Pancreas (tissue), 10 donors: ENCODE data around the gene SMIM28. TPM values are rescaled to one million over a fixed set of nuclear protein-coding genes. Genes with fewer than 3 reads are reported as not detected.

Source experiments
- ATAC-seq, 4 donors: fragments of 200-7000 bp; cut with Tn5 transposase; one replicate each; pipeline versions ENCODE4 v1.8.0 to v1.9.1; 2020; ENCODE audit warnings: mild to moderate bottlenecking in 4 of 4, moderate library complexity in 4 of 4
- DNase-seq, 6 donors: peaks; one replicate each; pipeline ENCODE4 v3.0.0-alpha.2; 2020
- FAIRE-seq: peaks from 2 replicates; lab custom pipeline; 2012; peaks lifted over from hg19 to GRCh38; lab: Jason Lieb, UNC
- H3K27ac ChIP-seq, 4 donors: fragments of 200-600 bp; sonication (generic); 1 replicate in 3 of 4; 2 replicates in 1 of 4; pipeline versions ENCODE4 v1.5.0 to v1.8.0; 2020
- H3K27me3 ChIP-seq, 4 donors: fragments of 200-600 bp; one replicate each; pipeline ENCODE4 v1.8.0; 2021
- H3K36me3 ChIP-seq, 3 donors: fragments of 200-600 bp; sonication (generic) in 1 of 3; one replicate each; pipeline versions ENCODE4 v1.5.0 to v1.8.0; 2020 to 2021
- H3K4me1 ChIP-seq, 3 donors: fragments of 200-600 bp; one replicate each; pipeline ENCODE4 v1.8.0; 2021
- H3K4me3 ChIP-seq, 4 donors: fragments of 200-600 bp; sonication (generic) in 2 of 4; one replicate each; pipeline versions ENCODE4 v1.5.0 to v1.8.0; 2020 to 2021
- H3K9me3 ChIP-seq, 4 donors: fragments of 200-600 bp; one replicate each; pipeline ENCODE4 v1.8.0; 2021
- WGBS, 2 donors: extraction: QIAGEN DNeasy Blood & Tissue Kit; methylation state at CpG; one replicate each; pipeline ENCODE4 v1.1.7; 2013; 5-methylcytosine and 5-hydroxymethylcytosine counted together
- intact Hi-C, 3 donors: fragments of 100-400 bp; cut with DNase I; formaldehyde crosslinking; loops; one replicate each; pipeline versions ENCODE4 v1.11.1 to v1.14.2; 2022
- polyA plus RNA-seq, 2 donors: library from polyadenylated mRNA; stranded (reverse); fragments of 200-250 nt; gene quantifications; one replicate each; pipeline ENCODE4 v1.2.3, GENCODE V29; 2013
- total RNA-seq, 6 donors: library from RNA; stranded (reverse); fragmentation: NEBNext Ultra II Directional in 4 of 6; extraction: Animal tissue kit (Norgen Biotek cat#: 25700) in 4 of 6; gene quantifications; one replicate each; pipeline versions ENCODE4 v1.2.1 to v1.2.4, GENCODE V29; 2021 to 2023
- TF ChIP-seq, protein P1 (sequence below), 4 donors: fragments of 200-600 bp; sonication (generic) in 3 of 4; IDR thresholded peaks; one replicate each; pipeline versions ENCODE4 v1.5.0 to v1.8.0; 2021; ENCODE audit warnings: antibody characterized with exemption in 4 of 4
- donor health status: healthy with polysubstance abuse.
- donor health status: DM: no; HTN: no; CAD: no; lungs with moderate emphysema.
- donor health status: DM: no; HTN: no; CAD: no.
- donor health status: control.
- donor health status: control.
- donor health status: Bipolar disorder and iron deficiency.
- donor health status: DM: yes; HTN: yes; CAD: no.
- donor health status: DM: no; HTN: no; CAD: no.
- donor health status: DM: no; HTN: no; CAD: no.
- donor health status: DM: yes; HTN: yes; CAD: no.

Gene SMIM28
- total and polyA plus RNA-seq, 8 donors, result not detected

DNA sequence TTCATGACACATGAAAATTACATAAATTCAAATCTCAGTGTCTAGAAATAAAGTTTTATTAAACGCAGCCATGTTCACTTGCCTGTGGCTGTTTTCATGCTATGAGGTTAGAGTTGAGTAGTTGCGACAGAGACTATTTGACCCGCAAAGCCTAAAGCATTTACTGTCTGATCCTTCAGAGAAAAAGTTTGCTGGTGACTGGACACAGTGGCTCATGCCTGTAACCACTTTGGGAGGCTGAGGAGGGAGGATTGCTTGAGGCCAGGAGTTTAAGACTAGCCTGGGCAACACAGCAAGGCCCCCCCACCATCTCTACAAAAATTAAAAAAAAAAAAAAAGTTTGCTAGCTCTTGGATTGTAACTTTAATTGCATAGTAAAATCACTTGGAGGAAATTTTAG is 9.2 kb downstream of the SMIM28 start:
- Histone ChIP-seq H3K27ac (no peak overlapping the region), H3K4me3 (no peak overlapping the region), H3K4me1 (peaks cover 0 to 5% (median 5%) of the 10 kb centered on the region in 3 donors), H3K9me3 (no peaks in the 10 kb centered on the region), H3K36me3 (no peaks in the 10 kb centered on the region), H3K27me3 (no peaks in the 10 kb centered on the region)
- DNase-seq (no peak), FAIRE-seq (no peak), ATAC-seq (no peak)
- TF ChIP-seq, protein P1, sequence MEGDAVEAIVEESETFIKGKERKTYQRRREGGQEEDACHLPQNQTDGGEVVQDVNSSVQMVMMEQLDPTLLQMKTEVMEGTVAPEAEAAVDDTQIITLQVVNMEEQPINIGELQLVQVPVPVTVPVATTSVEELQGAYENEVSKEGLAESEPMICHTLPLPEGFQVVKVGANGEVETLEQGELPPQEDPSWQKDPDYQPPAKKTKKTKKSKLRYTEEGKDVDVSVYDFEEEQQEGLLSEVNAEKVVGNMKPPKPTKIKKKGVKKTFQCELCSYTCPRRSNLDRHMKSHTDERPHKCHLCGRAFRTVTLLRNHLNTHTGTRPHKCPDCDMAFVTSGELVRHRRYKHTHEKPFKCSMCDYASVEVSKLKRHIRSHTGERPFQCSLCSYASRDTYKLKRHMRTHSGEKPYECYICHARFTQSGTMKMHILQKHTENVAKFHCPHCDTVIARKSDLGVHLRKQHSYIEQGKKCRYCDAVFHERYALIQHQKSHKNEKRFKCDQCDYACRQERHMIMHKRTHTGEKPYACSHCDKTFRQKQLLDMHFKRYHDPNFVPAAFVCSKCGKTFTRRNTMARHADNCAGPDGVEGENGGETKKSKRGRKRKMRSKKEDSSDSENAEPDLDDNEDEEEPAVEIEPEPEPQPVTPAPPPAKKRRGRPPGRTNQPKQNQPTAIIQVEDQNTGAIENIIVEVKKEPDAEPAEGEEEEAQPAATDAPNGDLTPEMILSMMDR (IDR thresholded peaks at IDR 0.05), result no peak
- WGBS, 2 donors, result 95 to 98% methylated on average over 3 of the region's 3 CpGs
- intact Hi-C loops, result no loop called here

DNA sequence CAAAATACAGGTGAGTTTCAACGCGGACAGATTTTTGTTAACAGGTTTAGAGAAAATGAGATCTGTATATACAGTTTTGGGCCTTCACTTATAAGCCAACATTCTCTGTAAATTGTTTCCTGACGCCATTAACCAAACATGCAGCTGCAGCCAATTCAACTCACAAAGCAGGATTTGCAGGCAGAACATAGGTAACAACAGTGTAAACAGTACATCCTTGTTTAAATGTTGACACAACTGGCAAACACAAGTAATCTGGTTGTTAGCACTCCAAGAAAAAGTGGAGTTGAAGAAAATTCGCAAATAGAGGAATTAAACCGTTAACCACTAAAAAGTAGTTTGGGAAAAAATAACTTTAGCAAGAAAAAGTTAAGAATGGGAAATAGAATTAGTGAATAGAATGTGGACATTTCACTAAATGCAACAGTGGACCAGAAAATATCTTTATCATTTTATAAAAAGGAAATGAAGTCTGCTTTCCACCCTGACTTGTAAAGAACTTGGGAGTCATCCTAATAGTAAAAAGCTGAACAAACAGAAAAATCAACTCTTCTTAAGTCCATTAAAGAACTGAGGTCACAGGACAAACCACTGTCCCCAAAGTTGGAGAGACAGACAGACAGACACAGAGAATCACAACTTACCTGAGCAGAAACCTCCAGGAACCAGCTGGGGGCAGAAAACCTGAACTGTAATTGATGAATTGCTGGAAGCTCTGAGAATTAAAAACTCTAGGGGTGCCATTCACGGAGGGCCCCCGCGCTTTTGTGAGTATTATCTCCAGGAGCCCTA is 10.1 kb downstream of the SMIM28 start:
- FAIRE-seq (no peak), DNase-seq (no peak)

DNA sequence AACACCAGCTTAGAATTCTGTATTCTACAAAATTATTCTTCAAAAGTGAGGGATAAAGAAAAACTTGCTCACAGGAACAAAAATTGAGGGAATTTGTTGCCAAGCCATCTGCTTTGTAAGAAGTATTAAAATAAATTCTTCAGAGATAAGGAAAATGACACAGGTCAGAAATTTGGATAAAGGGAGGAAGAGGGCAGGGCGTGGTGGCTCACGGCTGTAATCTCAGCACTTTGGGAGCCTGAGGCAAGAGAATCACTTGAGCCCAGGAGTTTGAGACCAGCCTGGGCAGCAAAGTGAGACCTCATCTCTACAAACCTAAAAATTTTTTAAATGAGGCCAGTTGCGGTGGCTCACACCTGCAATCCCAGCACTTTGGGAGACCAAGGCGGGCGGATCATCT is 11.8 kb downstream of the SMIM28 start:
- intact Hi-C loops, result no loop called here
- FAIRE-seq (no peak), DNase-seq (no peak), ATAC-seq (no peak)
- no peak overlapping the region for H3K4me3 ChIP-seq
- peaks cover 0 to 5% (median 5%) of the 10 kb centered on the region in 3 donors for H3K4me1 ChIP-seq
- 93 to 96% methylated on average over 5 of the region's 5 CpGs for WGBS, 2 donors
- no peaks in the 10 kb centered on the region for H3K27me3 ChIP-seq
- H3K27ac ChIP-seq, result no peak overlapping the region
- H3K36me3 ChIP-seq, result no peaks in the 10 kb centered on the region
- TF ChIP-seq, protein P1 (IDR thresholded peaks at IDR 0.05), result no peak
- no peaks in the 10 kb centered on the region for H3K9me3 ChIP-seq

More for the DNA sequence above, 10.1 kb downstream of the SMIM28 start:
- TF ChIP-seq, protein P1 (IDR thresholded peaks at IDR 0.05), result no peak
- Histone ChIP-seq H3K27me3 (no peaks in the 10 kb centered on the region), H3K4me3 (no peak overlapping the region), H3K9me3 (no peaks in the 10 kb centered on the region), H3K27ac (no peak overlapping the region), H3K4me1 (peaks cover 0 to 5% (median 5%) of the 10 kb centered on the region in 3 donors), H3K36me3 (no peaks in the 10 kb centered on the region)
- WGBS, 2 donors, result 49 to 53% methylated on average over 8 of the region's 8 CpGs
- intact Hi-C loops, result no loop called here
- ATAC-seq, result peak; percentile 23 to 74 (median 42)

DNA sequence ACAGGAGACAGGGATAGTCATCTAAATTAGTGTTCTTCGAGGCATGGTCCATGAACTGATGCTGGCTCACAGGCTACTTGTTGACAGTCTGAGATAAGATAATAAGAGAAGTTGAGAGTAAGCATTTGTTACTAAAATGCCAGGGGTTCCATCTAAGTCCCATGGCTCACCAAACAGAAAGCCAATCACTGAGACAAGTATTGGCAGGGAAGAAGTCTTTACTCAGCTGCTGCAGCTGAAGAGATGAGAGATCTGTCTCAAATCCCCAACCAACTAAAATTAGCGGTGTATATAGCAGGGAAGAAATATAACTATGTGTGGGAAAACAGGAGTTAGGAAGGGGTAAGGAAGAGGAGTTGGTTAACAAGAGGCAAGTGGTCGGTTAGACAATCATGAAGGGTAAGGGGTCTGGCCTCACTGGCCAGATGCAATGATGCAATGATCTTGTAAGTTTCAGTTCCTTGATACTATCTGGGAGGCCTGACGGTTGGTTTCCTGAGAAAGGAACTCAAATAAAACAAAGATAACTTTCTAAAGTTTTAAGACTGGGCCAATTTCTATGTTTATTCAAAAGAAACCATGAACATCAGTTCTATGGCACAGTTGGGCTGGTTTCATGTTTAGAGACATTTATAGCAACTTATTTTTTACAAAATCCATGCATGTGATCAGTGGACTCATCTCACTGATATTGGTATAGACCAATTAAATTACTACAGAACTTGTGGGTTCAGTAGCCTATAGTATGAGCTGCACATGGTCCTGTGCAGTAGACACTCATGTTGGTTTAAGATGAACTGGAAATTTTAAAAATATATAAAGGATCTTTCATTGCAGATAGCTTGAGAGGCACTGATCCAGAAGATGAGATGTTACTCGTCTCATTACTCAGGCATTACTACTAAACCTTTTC is 16.4 kb downstream of the SMIM28 start:
- Histone ChIP-seq H3K27ac (no peak overlapping the region), H3K36me3 (no peaks in the 10 kb centered on the region), H3K4me3 (no peak overlapping the region), H3K9me3 (no peaks in the 10 kb centered on the region), H3K4me1 (no peaks in the 10 kb centered on the region), H3K27me3 (no peaks in the 10 kb centered on the region)
- FAIRE-seq (no peak), ATAC-seq (no peak), DNase-seq (no peak)
- 68 to 74% methylated on average over 5 of the region's 5 CpGs for WGBS, 2 donors
- intact Hi-C loops, result no loop called here
- TF ChIP-seq, protein P1 (IDR thresholded peaks at IDR 0.05), result no peak
